MCF 10A (cell line): ENCODE measurements around the gene IGFBP3. TPM values are rescaled to one million over a fixed set of nuclear protein-coding genes. Genes with fewer than 3 reads are reported as not detected.

Source experiments
- BruUV-seq: library from RNA; stranded (reverse); fragments of 400-500 nt; replicated peaks from 2 replicates; lab custom pipeline; 2021; lab: Mats Ljungman, UMichigan
- CTCF ChIA-PET: fragments of 300-600 bp; sonication (Branson Sonifier 250); formaldehyde crosslinking; extraction: SDS; loops from one replicate; lab custom pipeline; 2021; ENCODE audit warnings: antibody characterized with exemption, inconsistent platforms; lab: Yijun Ruan, JAX
- POLR2A ChIA-PET: fragments of 300-600, 350-650 bp; sonication (Branson Sonifier 250); formaldehyde crosslinking; extraction: SDS; loops from one replicate; lab custom pipeline; 2020; ENCODE audit warnings: antibody characterized with exemption, inconsistent platforms; lab: Yijun Ruan, JAX
- DNase-seq: peaks from one replicate; pipeline ENCODE4 v3.0.0-alpha.2; 2018; ENCODE audit not compliant: unreplicated experiment
- H3K27ac Mint-ChIP-seq: one replicate; pipeline ENCODE4 v1.8.0; 2022; ENCODE audit warnings: mild to moderate bottlenecking, low read depth, mixed read lengths; ENCODE audit not compliant: unreplicated experiment
- H3K27me3 Mint-ChIP-seq: one replicate; pipeline ENCODE4 v1.8.0; 2022; ENCODE audit warnings: mixed read lengths; ENCODE audit not compliant: insufficient read depth, unreplicated experiment
- H3K36me3 Mint-ChIP-seq: one replicate; pipeline ENCODE4 v1.8.0; 2022; ENCODE audit warnings: mild to moderate bottlenecking, moderate library complexity, mixed read lengths; ENCODE audit not compliant: insufficient read depth, unreplicated experiment
- H3K4me1 Mint-ChIP-seq: one replicate; pipeline ENCODE4 v1.8.0; 2022; ENCODE audit warnings: mixed read lengths; ENCODE audit not compliant: insufficient read depth, unreplicated experiment
- H3K4me3 Mint-ChIP-seq: one replicate; pipeline ENCODE4 v1.8.0; 2022; ENCODE audit warnings: mild to moderate bottlenecking, moderate library complexity, mixed read lengths; ENCODE audit not compliant: unreplicated experiment
- H3K9me3 Mint-ChIP-seq: one replicate; pipeline ENCODE4 v1.8.0; 2022; ENCODE audit warnings: mixed read lengths; ENCODE audit not compliant: unreplicated experiment
- intact Hi-C: fragments of 100-400 bp; cut with micrococcal nuclease; formaldehyde crosslinking; loops from 2 replicates; pipeline ENCODE4 v1.14.1; 2022
- total RNA-seq: library from RNA; stranded (reverse); gene quantifications from 2 replicates; pipeline ENCODE4 v1.2.3, GENCODE V29; 2022
- TF ChIP-seq, protein P1 (sequence below): fragments of 200-600 bp; IDR thresholded peaks from one replicate; pipeline ENCODE4 v1.8.0; 2022; ENCODE audit warnings: antibody characterized with exemption, mild to moderate bottlenecking; ENCODE audit not compliant: unreplicated experiment

Gene IGFBP3
- total RNA-seq, 1 experiment from 2014 or later, result 42.9 TPM

DNA sequence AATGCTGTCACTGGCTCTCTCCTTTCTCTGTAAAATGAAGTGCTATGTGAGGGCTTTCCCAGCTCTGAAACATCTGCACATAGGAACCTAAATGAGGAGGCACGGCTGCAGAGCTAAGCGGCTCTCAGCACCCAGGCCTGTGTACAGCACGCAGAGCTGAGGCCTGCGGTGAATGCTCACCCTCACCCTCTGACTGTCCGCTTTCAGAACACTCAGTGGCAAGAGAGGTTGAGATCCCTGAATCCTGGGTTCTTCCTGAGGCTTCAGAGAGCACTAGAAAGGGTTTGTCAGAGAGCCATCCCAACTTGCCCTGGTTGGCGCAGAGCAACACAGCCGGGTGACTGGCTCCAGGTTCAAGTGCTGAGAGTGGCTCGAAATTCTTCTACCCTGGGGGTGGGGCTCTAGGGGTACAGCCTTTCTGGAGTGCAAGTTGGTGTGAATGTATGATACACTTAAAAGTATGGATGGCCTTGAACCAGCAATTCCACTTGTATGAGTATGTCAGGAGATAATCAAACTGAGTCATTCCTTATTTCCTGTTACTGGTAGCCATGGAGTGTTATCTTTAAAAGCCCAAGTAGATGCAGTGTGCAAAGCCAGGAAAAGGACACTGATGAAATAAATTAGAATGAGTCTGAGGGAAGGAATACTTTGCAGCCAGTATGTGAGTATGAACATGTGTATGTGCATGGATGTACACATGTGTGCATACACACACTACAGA lies 46.5 kb downstream of the IGFBP3 start:
- no TSS peak for BruUV-seq
- ChIA-PET CTCF (interaction anchor here (1.0 kb wide), 1 partner anchor 16 kb away, joined by 3 read pairs; no protein-coding TSS in a partner anchor), POLR2A (no interaction called here)
- peaks cover 10% of the 10 kb centered on the region for H3K9me3 Mint-ChIP-seq
- H3K27me3 Mint-ChIP-seq, result no peaks in the 10 kb centered on the region
- no peak overlapping the region for H3K27ac Mint-ChIP-seq
- H3K4me1 Mint-ChIP-seq, result peaks cover 6% of the 10 kb centered on the region
- DNase-seq, result peak; percentile 25
- no peaks in the 10 kb centered on the region for H3K36me3 Mint-ChIP-seq
- TF ChIP-seq, protein P1, sequence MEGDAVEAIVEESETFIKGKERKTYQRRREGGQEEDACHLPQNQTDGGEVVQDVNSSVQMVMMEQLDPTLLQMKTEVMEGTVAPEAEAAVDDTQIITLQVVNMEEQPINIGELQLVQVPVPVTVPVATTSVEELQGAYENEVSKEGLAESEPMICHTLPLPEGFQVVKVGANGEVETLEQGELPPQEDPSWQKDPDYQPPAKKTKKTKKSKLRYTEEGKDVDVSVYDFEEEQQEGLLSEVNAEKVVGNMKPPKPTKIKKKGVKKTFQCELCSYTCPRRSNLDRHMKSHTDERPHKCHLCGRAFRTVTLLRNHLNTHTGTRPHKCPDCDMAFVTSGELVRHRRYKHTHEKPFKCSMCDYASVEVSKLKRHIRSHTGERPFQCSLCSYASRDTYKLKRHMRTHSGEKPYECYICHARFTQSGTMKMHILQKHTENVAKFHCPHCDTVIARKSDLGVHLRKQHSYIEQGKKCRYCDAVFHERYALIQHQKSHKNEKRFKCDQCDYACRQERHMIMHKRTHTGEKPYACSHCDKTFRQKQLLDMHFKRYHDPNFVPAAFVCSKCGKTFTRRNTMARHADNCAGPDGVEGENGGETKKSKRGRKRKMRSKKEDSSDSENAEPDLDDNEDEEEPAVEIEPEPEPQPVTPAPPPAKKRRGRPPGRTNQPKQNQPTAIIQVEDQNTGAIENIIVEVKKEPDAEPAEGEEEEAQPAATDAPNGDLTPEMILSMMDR, result no peak
- no peak overlapping the region for H3K4me3 Mint-ChIP-seq
- intact Hi-C loops, result loop anchor here (5.0 kb wide), 2 partner anchors 48 to 478 kb away; partner anchors contain the start of gene IGFBP3

DNA sequence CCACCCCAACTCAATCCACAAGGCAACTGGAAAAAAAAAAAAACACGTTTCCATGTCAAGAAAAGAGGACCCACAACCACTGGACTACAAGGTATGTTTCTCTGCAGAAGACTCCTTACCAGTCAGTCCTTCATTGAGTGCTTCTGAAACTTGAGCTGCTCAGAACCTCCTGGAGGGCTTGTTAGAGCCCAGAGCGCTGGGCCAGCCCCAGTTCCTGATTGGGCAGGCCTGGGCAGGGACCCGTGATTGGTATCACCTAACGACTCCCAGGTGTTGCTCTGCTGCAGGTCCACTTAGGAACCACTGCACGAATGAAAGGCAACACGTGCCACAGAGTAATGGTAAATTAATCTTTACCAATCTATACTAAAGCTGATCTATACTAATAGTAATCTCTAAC lies 47.7 kb downstream of the IGFBP3 start:
- DNase-seq, result no peak

DNA sequence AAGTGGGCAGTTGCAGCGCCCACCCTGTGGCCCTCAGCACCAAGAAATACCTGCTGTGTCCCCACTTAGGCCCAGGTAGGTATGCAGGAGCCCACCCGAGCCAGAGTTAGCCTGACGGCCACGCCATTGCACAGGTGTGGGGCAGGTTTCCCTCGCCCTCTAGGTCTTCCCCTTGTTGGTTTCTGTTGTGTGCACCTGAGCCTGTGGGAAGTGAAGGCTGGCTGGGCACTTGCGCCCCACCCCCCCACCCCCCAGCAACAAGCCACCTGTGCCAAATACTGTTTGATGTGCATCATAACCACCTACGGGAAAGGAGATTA lies 48.1 kb downstream of the IGFBP3 start, which contains the start of gene CCDC201:
Gene CCDC201, minus strand, starts transcription at position 48 of the 320 bp plus-strand sequence. CDS start 75 bp downstream, outside the sequence.
- no peaks in the 10 kb centered on the region for H3K36me3 Mint-ChIP-seq
- no peak within 1 kb of the TSS for H3K4me3 Mint-ChIP-seq
- intact Hi-C loops, result loop anchor here (5.0 kb wide), 2 partner anchors 49 to 479 kb away; partner anchors contain the start of gene IGFBP3
- ChIA-PET CTCF (interaction anchor here (0.6 to 0.7 kb wide), 2 partner anchors 19 to 20 kb away, joined by 4 to 5 read pairs; no protein-coding TSS in a partner anchor), POLR2A (interaction anchor here (0.5 kb wide), 1 partner anchor 9 kb away, joined by 3 read pairs; no protein-coding TSS in a partner anchor)
- no peak for DNase-seq
- no peak within 1 kb of the TSS for H3K27ac Mint-ChIP-seq
- TF ChIP-seq, protein P1, result no peak
- peaks cover 10% of the 10 kb centered on the region for H3K9me3 Mint-ChIP-seq
- H3K4me1 Mint-ChIP-seq, result peaks cover 6% of the 10 kb centered on the region
- no TSS peak for BruUV-seq
- H3K27me3 Mint-ChIP-seq, result no peaks in the 10 kb centered on the region

More for the DNA sequence above, 47.7 kb downstream of the IGFBP3 start:
- TF ChIP-seq, protein P1, result no peak
- Mint-ChIP-seq H3K4me3 (no peak overlapping the region), H3K27me3 (no peaks in the 10 kb centered on the region), H3K4me1 (peaks cover 6% of the 10 kb centered on the region), H3K27ac (no peak overlapping the region), H3K9me3 (peaks cover 10% of the 10 kb centered on the region), H3K36me3 (no peaks in the 10 kb centered on the region)
- intact Hi-C loops, result loop anchor here (5.0 kb wide), 2 partner anchors 49 to 479 kb away; partner anchors contain the start of gene IGFBP3
- no TSS peak for BruUV-seq
- ChIA-PET POLR2A (interaction anchor here (0.5 kb wide), 1 partner anchor 9 kb away, joined by 3 read pairs; no protein-coding TSS in a partner anchor), CTCF (interaction anchor here (0.6 to 0.7 kb wide), 2 partner anchors 19 to 20 kb away, joined by 4 to 5 read pairs; no protein-coding TSS in a partner anchor)
